Kasumi-1 (cell line): Measurements from ENCODE around the gene POU3F1.

Experiments used
- DNase-seq, 2 experiments: peaks; one replicate each; lab custom pipeline; 2025; lab: John Stamatoyannopoulos, UW

The POU3F1 gene

GRCh38 chr1:38073534-38074301 is 27.1 kb upstream of the POU3F1 start:
- no peak for DNase-seq

DNA sequence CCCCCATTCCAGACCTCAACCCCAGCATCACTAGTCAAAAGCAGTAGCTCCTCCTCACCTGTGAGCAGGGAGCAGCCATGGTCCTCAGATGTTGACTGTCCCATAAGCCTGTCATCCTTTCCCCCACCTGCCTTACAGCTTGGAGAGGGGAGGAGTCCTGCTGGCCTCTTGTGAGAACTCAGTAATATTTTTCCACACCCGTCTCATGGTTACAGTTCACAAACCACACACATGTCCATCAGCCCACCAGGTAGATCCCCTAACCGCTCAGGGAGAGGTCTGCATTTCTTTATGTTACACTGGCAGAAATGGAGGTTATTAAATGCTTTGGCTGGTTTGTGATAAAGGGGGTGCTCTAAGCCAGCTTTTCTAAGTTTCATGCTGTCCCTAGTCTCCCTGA is 26.3 kb upstream of the POU3F1 start:
- DNase-seq: no peak

DNA sequence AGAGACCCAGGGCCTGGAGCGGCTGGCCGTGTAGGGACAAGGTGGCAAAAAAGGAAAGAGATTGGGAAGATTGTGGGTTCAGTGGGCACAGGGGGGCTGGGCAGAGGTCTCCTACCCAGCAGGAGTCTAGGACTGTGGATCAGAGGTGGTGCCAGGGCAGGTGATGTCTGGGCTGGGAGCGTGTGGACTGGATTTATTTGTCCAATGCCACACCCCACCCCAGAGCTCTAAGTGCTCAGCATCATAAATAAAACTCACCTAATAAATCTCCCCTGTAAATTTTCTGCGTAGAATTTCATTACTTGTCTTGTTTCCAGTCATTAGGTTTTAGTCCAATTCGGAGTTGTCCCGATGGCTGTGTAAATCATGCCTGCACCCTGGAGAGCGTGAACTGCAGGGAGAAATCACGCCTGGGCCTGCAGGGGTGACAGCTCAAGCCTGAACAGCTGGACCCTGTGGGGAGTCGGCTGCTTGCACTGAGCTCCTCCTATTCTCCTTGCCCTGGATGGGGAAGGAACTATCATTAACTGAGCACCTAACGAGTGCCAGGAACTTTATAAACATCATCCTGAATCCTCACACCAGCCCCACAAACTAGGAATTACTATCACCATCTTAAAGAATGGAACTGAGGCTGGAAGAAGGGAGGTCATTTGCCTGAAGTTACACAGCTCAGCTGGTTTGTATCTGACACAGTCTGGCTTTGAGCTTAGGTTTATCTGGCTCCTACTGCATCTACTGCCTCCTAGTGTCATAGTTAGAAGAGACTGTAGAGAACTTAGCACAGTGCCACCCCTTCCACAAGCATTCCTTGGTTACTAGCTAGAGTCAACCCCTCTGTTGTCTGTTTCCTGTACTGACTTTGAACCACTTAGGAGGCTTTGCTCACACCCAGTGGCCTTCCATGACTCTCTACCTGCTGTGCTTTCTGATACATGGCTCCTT is 25.0 kb upstream of the POU3F1 start:
- peak; percentile 42 to 66 for DNase-seq

DNA sequence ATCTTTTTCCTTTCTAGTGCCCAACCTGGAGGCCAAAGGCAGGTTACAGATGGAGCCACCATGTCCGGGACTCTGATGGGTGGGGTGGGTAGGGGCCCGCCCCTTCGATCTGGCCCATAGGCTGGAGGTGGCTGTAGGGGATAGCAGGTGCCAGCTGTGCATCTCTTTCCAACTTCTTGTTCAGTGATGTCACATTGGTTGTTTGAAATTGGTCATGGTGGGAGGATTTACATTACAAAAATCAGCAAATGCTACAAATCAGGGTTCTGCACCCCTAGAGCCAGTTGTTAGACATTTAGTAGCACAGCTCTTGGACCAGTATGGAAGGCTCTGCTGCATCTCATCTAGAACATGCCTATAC is 22.4 kb upstream of the POU3F1 start:
- DNase-seq: no peak

DNA sequence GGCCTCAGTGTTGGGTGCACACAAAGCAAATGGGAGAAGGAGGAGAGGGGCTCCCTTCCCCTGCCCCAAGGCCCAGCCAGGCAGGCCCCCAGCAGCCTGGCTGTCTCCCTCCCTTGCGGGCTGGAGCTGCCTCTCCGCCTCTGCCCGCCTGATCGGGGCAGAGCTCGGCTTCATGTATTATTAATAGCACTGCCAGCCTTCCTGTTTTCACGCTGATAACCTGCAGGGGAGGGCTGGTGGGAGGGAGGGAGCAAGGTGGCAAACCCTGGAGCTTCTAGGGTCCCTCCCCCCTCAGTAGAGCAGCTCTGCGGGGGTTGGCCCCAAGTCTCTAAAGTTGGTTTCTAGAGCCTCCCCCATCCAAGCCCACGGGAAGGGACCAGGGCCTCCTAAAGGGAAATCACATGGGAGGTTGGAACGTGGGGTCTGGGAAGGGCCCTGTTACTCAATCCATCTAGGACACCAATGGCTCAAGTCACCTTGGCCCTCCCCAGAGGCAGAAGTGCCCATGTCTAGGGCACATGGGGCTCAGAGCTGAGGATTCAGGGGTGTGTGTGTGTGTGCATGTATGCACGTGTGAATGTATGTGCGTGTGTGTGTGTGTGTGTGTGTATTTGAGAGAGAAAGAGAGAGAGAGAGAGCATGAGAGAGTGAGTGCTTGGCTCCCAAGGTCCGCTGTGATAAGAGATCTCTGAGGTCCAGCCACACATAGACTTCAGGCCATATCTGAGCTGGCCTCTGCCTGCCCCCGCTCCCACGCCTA is 21.8 kb upstream of the POU3F1 start:
- DNase-seq: peak in 1 of 2 experiments; percentile 45

GRCh38 chr1:38064197-38064903 is 17.8 kb upstream of the POU3F1 start:
- no peak for DNase-seq

DNA sequence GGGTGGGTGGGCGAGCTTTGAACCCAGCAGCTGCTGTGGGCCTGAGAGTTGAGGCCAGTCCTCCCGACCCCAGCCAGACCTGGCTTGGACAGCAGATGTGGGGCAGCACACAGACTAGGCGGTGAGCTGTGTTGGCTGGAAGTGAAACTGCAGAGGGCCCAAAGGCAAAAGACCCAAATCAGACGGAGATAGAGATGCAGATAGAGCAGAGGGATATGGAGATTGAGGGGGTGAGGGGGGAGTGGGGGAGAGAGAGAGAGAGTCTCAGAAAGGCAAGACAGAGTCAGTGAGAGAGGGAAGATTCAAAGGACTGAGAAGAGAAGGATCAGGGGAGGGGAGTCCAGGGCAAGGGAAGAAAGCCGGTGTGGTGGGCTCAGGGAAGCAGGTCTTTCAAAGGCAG is 17.0 kb upstream of the POU3F1 start:
- DNase-seq: no peak

GRCh38 chr1:38062361-38063288 is 16.0 kb upstream of the POU3F1 start:
- no peak for DNase-seq

GRCh38 chr1:38061883-38062328 is 15.3 kb upstream of the POU3F1 start:
- DNase-seq: no peak

- DNase-seq: no peak
Measured at GRCh38 chr1:38061290-38061689, 14.7 kb upstream of the POU3F1 start.

DNA sequence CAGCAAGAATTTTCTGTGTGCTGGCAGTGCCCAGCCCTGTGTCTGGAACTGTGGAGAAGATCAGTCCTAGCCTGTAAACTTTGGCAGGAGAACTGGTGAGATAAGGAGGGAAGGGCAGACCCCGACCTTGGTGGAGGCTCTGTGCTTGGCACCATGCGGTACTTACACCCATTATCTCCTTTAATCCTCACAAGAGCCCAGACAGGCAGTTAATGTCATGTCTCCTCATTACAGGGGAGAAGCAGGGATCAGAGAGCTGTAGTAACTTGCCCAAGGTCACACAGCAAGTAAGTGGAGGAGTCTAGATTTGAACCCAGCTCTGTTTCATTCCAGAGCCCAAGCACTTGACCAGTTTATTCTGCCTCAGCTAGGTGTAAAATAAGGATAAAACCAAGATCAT is 13.9 kb upstream of the POU3F1 start:
- DNase-seq: no peak

- DNase-seq: no peak
Measured at GRCh38 chr1:38059635-38060250, 13.2 kb upstream of the POU3F1 start.

- DNase-seq: no peak
Measured at GRCh38 chr1:38055965-38056364, 9.4 kb upstream of the POU3F1 start.

DNA sequence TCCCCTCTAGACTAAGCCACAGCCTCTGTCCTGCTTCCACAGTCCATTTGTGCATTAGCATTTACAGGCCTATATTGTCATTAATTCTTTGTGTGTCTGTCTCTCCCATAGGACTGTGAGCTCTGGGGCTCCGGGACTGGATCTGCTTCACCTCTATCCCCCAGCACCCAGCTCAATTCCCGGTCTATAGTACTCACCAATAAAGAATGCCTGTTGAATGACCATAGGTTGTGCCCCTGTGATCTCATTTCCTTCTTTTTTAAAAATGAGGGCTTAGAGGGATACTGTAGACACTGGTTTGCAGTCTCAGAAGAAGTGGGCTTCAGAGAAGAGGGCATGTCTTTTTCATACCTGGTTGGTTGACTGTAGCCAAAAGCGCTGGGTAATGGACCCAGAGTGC is 8.8 kb upstream of the POU3F1 start:
- DNase-seq: no peak

DNA sequence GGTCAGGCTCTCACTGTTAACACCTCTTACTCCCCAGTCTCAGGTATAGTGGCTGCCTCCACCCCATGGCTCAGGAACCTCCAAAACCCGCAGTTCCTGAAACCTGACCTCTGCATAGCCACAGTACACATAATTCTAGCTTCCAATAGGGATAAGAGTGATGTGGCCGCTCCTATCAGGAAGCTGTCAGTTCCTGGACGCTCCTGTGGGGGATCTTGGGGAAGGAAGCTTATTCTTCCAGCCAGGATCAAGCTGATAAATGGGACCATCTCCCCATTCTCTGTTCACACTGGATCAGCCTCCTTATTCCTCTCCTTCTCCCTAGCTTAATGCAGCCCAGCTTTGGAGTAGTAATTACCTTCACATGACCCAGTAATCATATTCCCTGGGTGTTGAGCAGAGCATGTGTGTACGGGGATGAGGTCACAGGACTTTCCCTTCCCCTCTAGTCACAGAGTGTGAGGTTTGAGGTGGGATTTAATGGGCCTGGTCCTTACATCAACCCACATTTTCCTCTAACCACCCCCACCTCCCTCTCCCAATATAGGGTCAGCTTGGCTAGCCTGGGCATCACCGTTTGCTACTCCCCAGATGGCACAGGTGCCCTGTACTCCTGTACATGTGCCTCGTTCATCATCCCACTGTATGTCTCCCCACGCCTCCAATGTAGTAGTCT is 7.0 kb upstream of the POU3F1 start:
- no peak for DNase-seq

DNA sequence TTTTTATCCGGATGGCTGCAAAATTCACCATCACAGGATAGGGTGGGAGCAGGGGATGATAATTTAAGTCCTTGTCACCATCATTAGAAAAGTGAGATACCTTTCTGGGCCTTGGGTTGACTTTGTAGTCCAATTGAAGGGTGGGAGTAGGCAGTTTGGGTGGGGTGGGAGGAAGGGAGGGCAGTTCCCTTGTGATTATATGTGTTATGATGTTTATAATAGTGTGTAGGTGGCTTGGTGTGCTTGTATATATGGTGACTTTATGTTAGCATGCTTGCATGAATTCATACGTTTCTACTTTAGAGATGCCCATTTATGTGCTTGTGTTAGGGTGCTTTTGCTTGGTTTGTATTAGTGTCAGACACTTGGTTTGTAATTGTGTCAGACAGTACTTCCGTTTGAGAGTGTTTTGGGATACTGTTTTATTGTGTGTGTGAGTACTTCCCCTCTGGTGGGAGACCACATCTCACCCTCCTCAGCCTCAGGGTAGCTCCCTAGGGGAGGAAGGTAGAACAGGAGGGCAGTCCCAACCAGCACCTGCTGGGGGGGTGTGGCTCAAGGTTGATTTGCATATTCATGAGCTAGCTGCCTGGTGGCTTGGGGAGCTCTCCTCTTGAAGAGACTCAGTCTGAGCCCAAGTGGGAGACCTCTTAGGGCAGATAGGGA is 6.3 kb upstream of the POU3F1 start:
- DNase-seq: no peak

DNA sequence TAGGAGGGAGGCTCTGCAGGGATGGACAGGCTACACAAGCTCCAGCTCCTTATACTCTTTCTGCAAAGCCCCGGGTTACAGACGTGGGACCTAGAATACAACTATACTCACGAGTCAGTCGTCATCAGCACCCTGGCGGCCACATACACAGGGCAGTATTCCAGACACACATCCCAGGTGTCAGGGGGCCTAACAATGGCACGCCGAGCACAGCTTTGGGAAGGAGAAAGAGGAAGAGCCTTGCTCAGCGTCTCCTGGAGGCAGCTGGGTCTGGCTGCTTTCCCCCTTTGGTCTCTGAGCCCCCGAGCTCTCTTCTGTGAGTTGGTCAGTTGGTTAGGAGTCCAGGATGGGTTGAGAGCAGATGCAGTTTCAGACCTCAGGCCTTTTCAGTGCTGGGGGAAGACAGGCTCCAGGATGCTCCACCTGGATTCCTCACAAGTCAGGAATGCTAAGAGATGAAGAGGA is 4.5 kb upstream of the POU3F1 start:
- DNase-seq: no peak

GRCh38 chr1:38050397-38051078 is 3.9 kb upstream of the POU3F1 start:
- DNase-seq: no peak
